HG03520 (cell line): ENCODE results near the gene MAP2K7.
"Not testable (repeated sequence)": the region's sequence is repeated elsewhere in the genome, so short reads cannot be mapped to it uniquely, and the experiment has no call there.

Experiments used
- ATAC-seq: cut with Tn5 transposase; IDR thresholded peaks from one replicate; pipeline ENCODE4 v1.9.1; 2021; ENCODE audit warnings: mild to moderate bottlenecking, moderate library complexity; ENCODE audit not compliant: unreplicated experiment

MAP2K7 gene

GRCh38 chr19:7959211-7959610, 55.5 kb downstream of the MAP2K7 start:
- ATAC-seq: no peak

DNA sequence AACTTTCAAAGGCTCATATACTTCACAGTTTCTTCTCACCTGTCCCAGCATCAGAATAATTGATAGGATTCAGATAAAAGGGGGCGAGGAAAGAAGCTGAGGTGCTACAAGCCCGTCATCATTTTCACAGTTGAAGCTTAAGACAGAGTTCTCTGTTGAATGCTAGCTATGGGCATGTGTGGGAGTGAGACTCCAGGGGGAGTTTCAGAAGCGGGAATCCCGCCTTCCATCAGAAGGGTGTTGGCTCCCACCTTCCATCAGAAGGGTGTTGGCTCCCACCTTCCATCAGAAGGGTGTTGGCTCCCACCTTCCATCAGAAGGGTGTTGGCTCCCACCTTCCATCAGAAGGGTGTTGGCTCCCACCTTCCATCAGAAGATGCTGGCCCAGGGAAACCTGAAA, 57.4 kb downstream of the MAP2K7 start:
- ATAC-seq: not testable (repeated sequence)

- no peak for ATAC-seq
Observed at GRCh38 chr19:7961920-7962626, 58.4 kb downstream of the MAP2K7 start.

DNA sequence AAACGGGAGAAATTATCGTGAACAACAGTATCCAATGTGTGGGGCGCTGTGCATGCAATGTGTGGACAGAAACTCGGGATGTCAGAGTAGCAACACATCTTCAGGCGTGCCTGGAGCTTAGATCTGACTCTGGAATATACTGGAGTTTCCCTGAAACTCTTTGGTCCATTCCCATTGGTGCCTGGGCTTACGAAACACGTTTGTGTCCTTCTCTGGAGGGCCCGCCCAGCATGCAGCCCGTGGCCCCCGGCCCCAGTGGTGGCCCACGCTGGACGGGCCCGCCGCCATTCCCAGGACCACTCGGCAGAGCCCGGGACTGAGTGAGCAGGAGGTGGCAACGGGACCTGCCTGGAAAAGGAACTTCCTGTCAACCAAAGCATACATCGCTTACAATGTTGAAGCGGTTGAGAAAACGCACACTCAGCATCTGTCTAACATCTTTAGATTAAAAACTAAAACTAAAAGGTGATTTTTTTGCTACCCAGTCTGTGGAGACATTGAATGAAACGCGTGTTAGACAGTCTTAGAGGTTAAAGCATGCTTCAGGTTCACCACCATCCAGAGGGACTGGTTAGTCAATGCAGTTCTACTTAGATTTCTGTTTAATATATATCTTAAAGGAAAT, 59.1 kb downstream of the MAP2K7 start:
- ATAC-seq: no peak

- ATAC-seq: no peak
Observed at GRCh38 chr19:7963566-7963965, 59.9 kb downstream of the MAP2K7 start.
